Left ventricle myocardium inferior (tissue), 1 donor: Measurements from ENCODE around the gene RAI1. TPM values are rescaled to one million over a fixed set of nuclear protein-coding genes. Genes with fewer than 3 reads are reported as not detected.
"Not testable (repeated sequence)": the region's sequence is repeated elsewhere in the genome, so short reads cannot be mapped to it uniquely, and the experiment has no call there.

Experiments
- DNase-seq: peaks from one replicate; pipeline ENCODE4 v3.0.0-alpha.2; 2020
- H3K27ac ChIP-seq: fragments of 200-600 bp; replicated peaks from 2 replicates; pipeline ENCODE4 v1.8.0; 2021
- H3K27me3 ChIP-seq: fragments of 200-600 bp; 2 replicates; pipeline ENCODE4 v1.8.0; 2021; ENCODE audit warnings: low read depth
- H3K36me3 ChIP-seq: fragments of 200-600 bp; 2 replicates; pipeline ENCODE4 v1.8.0; 2021
- H3K4me1 ChIP-seq: fragments of 200-600 bp; 2 replicates; pipeline ENCODE4 v1.8.0; 2021
- H3K4me3 ChIP-seq: fragments of 200-600 bp; 2 replicates; pipeline ENCODE4 v1.8.0; 2021; ENCODE audit warnings: mild to moderate bottlenecking, moderate library complexity
- H3K9me3 ChIP-seq: fragments of 200-600 bp; replicated peaks from 2 replicates; pipeline ENCODE4 v1.8.0; 2021
- intact Hi-C: fragments of 100-400 bp; cut with micrococcal nuclease; formaldehyde crosslinking; loops from one replicate; pipeline ENCODE4 v1.11.0; 2022
- total RNA-seq: library from RNA; stranded (reverse); fragmentation: NEBNext Ultra II Directional; extraction: Animal tissue kit (Norgen Biotek cat#: 25700); gene quantifications from one replicate; pipeline ENCODE4 v1.2.1, GENCODE V29; 2021
- TF ChIP-seq, protein P1 (sequence below): fragments of 200-600 bp; IDR thresholded peaks from 2 replicates; pipeline ENCODE4 v1.8.0; 2021; ENCODE audit warnings: antibody characterized with exemption, mild to moderate bottlenecking, borderline replicate concordance
- donor health status: DM: no; HTN: yes; CAD: no; lungs with severe emphysema.

RAI1 gene
- total RNA-seq, 1 donor from 2014 or later, result 22.5 TPM

GRCh38 chr17:17683710-17684365 is 2.6 kb downstream of the RAI1 start:
- no peaks in the 10 kb centered on the region for H3K36me3 ChIP-seq
- H3K4me1 ChIP-seq, result peaks cover 60% of the 10 kb centered on the region
- H3K9me3 ChIP-seq, result no peaks in the 10 kb centered on the region
- peak overlapping the region; percentile 79 for H3K4me3 ChIP-seq
- H3K27ac ChIP-seq, result peak overlapping the region; percentile 92
- no peaks in the 10 kb centered on the region for H3K27me3 ChIP-seq
- DNase-seq, result no peak
- TF ChIP-seq, protein P1, sequence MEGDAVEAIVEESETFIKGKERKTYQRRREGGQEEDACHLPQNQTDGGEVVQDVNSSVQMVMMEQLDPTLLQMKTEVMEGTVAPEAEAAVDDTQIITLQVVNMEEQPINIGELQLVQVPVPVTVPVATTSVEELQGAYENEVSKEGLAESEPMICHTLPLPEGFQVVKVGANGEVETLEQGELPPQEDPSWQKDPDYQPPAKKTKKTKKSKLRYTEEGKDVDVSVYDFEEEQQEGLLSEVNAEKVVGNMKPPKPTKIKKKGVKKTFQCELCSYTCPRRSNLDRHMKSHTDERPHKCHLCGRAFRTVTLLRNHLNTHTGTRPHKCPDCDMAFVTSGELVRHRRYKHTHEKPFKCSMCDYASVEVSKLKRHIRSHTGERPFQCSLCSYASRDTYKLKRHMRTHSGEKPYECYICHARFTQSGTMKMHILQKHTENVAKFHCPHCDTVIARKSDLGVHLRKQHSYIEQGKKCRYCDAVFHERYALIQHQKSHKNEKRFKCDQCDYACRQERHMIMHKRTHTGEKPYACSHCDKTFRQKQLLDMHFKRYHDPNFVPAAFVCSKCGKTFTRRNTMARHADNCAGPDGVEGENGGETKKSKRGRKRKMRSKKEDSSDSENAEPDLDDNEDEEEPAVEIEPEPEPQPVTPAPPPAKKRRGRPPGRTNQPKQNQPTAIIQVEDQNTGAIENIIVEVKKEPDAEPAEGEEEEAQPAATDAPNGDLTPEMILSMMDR, result no peak
- intact Hi-C loops, result no loop called here

DNA sequence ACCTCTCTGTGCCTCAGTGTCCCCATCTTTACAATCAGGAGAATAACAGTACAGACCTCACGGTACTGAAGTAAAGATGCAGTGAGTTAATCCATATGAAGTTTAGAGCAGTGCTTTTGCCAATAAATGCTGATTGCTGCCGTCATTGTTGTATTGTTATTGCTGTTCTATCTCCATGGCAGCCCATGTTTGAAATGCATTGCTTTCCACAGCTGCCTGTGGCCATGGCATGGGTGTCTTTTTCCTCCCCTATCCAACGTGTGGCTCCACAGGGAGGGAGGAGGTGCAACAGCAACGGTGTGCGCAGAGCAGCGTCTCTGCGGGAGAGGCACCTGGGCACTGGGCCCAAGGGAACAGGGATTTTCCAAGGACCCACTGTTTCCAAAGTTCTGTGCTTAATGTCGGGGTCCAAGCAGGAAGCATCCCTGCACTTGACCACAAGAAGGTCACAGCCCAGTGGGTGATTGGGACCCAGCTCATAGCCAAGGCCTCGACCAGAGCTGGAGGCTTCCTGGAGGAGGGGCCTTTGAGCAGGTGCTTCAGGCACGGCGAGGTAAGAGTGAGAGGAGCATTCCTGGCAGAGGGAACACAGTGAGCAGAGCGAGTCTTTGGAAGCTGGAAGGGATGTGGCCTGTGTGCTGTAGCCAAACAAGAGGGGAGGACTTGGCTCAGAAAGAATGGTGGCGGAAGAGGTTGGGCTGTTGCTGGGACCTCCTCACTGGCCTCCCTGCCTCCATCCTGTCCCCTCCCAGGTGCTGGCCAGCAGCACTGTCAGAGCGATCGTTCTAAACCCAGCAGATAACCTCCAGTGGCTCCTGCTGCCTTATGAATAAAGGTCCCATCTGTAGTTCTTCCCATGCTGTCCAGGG is 3.9 kb downstream of the RAI1 start:
- H3K4me3 ChIP-seq, result peak overlapping the region; percentile 13
- no peaks in the 10 kb centered on the region for H3K27me3 ChIP-seq
- H3K27ac ChIP-seq, result peak overlapping the region; percentile 92
- TF ChIP-seq, protein P1, result no peak
- H3K4me1 ChIP-seq, result peaks cover 62% of the 10 kb centered on the region
- intact Hi-C loops, result no loop called here
- H3K9me3 ChIP-seq, result no peaks in the 10 kb centered on the region
- no peaks in the 10 kb centered on the region for H3K36me3 ChIP-seq
- no peak for DNase-seq

DNA sequence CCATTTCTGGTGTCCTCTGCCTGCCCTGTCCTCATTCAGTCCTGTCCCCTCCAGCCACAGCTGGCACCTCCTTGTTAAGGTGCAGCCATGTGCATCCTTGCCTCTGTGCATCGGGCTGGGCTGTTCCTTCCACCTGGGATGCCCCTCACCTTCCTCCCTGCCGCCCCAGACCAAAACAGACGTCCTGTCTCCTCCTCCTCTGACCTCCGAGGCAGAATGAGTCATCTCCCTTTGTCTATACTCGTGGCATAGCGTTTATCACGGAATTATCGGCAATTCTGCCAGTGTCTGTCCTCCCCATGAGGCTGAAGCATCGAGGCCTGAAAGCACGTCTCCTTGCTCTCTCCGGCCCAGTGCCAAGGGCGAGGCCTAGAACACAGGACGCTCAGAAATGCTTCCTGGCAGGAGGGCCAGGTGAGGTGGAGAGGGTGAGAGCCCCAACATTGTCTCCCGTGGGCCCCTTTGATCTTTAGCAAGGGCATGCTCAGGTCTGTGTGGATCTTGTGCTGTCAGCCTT is 4.6 kb downstream of the RAI1 start:
- peaks cover 66% of the 10 kb centered on the region for H3K4me1 ChIP-seq
- peak overlapping the region; percentile 92 for H3K27ac ChIP-seq
- peak overlapping the region; percentile 13 for H3K4me3 ChIP-seq
- H3K9me3 ChIP-seq, result no peaks in the 10 kb centered on the region
- no peaks in the 10 kb centered on the region for H3K36me3 ChIP-seq
- TF ChIP-seq, protein P1, result no peak
- intact Hi-C loops, result no loop called here
- DNase-seq, result no peak
- H3K27me3 ChIP-seq, result no peaks in the 10 kb centered on the region

DNA sequence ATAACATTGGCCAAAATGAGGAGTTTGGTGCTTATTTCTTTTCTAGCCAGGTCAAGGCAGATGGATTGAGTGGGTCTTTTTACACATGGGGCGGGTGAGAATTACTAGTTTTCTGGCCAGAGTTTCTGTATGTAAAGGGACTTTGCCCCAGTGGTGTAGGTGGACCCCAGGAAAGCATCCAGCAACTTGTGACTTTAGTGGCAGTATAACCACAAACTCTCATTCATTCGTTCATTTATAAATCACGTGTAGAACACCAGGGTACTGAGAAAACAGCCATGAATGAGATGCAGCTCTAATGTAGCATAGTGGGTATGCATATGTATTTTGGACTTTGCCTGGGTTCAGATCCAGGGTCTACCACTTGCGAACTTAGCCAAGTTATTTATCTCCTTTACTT is 8.1 kb downstream of the RAI1 start:
- Histone ChIP-seq H3K36me3 (no peaks in the 10 kb centered on the region), H3K27ac (no peak overlapping the region), H3K4me1 (peaks cover 72% of the 10 kb centered on the region), H3K27me3 (no peaks in the 10 kb centered on the region), H3K9me3 (no peaks in the 10 kb centered on the region), H3K4me3 (no peak overlapping the region)
- TF ChIP-seq, protein P1, result no peak
- DNase-seq, result no peak
- intact Hi-C loops, result no loop called here

- H3K27ac ChIP-seq, result peak overlapping the region; percentile 96
- not testable (repeated sequence) for H3K27me3 ChIP-seq, H3K4me3 ChIP-seq, DNase-seq, H3K36me3 ChIP-seq, H3K9me3 ChIP-seq
- intact Hi-C loops, result loop anchor here (10.0 kb wide), 1 partner anchor 95 kb away; no protein-coding TSS in a partner anchor
- peaks cover 69% of the 10 kb centered on the region for H3K4me1 ChIP-seq
Measured at GRCh38 chr17:17690233-17690632, 9.0 kb downstream of the RAI1 start.
